ENCODE results near the gene PABPC4L.

DNA sequence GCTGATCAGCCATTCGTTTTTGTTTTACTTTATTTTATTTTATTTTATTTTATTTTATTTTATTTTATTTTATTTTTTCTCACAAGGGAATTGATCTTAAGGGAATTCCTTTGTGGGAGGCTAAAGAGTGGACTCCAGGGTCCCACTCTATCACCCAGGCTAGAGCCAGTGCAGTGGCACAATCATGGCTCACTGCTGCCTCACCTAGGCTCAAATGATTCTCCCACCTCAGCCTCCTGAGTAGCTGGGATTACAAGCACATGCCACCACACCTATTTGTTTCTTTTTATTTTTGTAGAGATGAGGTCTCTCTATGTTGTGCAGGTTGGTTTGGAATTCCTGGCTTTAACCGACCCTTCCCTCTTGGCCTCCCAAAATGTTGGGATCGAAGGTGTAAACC, 17.5 kb upstream of the PABPC4L start:
- TF ChIP-seq, protein P1, sequence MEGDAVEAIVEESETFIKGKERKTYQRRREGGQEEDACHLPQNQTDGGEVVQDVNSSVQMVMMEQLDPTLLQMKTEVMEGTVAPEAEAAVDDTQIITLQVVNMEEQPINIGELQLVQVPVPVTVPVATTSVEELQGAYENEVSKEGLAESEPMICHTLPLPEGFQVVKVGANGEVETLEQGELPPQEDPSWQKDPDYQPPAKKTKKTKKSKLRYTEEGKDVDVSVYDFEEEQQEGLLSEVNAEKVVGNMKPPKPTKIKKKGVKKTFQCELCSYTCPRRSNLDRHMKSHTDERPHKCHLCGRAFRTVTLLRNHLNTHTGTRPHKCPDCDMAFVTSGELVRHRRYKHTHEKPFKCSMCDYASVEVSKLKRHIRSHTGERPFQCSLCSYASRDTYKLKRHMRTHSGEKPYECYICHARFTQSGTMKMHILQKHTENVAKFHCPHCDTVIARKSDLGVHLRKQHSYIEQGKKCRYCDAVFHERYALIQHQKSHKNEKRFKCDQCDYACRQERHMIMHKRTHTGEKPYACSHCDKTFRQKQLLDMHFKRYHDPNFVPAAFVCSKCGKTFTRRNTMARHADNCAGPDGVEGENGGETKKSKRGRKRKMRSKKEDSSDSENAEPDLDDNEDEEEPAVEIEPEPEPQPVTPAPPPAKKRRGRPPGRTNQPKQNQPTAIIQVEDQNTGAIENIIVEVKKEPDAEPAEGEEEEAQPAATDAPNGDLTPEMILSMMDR (IDR thresholded peaks at IDR 0.05): no peak
- no peak for TF ChIP-seq POLR2A (IDR thresholded peaks at IDR 0.05)

All from esophagus squamous epithelium (tissue), 4 donors.